Measurements from ENCODE around the gene NTRK1. TPM values are rescaled to one million over a fixed set of nuclear protein-coding genes. Genes with fewer than 3 reads are reported as not detected.

Gene NTRK1
- total and polyA plus RNA-seq, 2 of the 13 experiments (the other 11 are each of a cell fraction or from before 2014, with no cell fraction given) = not detected

DNA sequence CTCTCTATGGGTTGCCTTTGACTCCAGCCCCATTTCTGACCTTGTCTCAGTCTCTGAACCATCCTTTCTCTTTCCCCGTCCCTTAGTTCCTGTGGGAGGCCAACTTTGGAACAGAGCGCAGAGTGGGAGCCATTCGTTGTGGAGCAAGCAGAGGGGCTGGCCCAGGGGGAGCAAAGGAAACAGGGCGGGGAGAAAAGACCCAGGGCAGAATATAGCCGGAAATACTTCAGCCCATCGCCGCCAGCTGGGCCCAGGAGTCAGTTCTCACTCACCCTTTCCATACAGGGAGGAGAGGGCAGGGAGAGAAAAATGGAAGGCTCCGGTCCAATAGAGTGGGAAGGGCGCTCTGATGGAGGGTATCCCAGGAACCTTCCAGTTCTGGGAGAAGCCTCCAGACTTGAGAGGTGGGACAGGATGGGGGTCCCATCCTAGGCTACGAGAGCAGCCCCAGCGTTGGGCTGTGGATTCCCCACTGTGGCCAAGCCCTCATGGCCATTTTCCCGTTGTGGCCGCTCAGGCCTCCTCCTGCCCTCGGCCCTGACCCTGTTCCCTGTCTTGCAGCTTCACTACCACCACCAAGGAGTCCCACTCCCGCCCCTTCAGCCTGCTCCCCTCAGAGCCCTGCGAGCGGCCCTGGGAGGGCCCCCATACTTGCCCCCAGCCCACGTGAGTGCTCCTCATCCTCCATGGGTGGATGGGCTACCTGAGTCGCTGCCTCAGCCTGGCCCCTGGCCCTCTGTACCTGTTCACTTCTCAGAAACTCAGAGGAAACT, 43.7 kb downstream of the NTRK1 start:
- peaks cover 15% of the 10 kb centered on the region for H3K4me1 ChIP-seq (ENCODE audit: insufficient read depth, low read length)
- H3K4me2 ChIP-seq (ENCODE audit: low read depth, low read length) = no peak overlapping the region
- no peaks in the 10 kb centered on the region for H3K79me2 ChIP-seq (ENCODE audit: insufficient read depth, low read length)
- BruUV-seq (replicated peaks) = no TSS peak
- H3K4me3 ChIP-seq (replicated peaks in 1 of 3; ENCODE audit: insufficient read depth in 1 of 3, low read depth in 2 of 3, low read length in 3 of 3) = no peak overlapping the region
- DNase-seq (ENCODE audit: low spot score) = no peak
- ChIA-PET CTCF (ENCODE audit: low intra/inter-chr PET ratio, low total read pairs) (no interaction called here), POLR2A (no interaction called here)
- no peak overlapping the region for H3K27ac ChIP-seq (ENCODE audit: extremely low read length, insufficient read depth, low read length)
- no peaks in the 10 kb centered on the region for H3K9me3 ChIP-seq (ENCODE audit: low read length)
- no peak for ATAC-seq
- intact Hi-C loops (cut with micrococcal nuclease; ENCODE audit: unreplicated experiment) (no loop called here), in situ Hi-C loops (cut with HindIII; ENCODE audit: extremely low pct_ligation_motif_present, low pct_unique_long_range_greater_than_20kb) (no loop called here)
- 22% methylated on average over 17 of the region's 19 CpGs for WGBS (ENCODE audit: low lambda C conversion rate)
- H3K9ac ChIP-seq (ENCODE audit: insufficient read depth, low read depth, low read length) = no peak overlapping the region
- TF ChIP-seq KLF12 (CRISPR knock-in tag; IDR thresholded peaks at IDR 0.05; ENCODE audit: borderline replicate concordance) (no peak), SALL1 (CRISPR knock-in tag; IDR thresholded peaks at IDR 0.05) (no peak), MEF2D (CRISPR knock-in tag; IDR thresholded peaks at IDR 0.05) (no peak), ZFP37 (CRISPR knock-in tag; IDR thresholded peaks at IDR 0.05; ENCODE audit: borderline replicate concordance) (no peak), ZNF567 (CRISPR knock-in tag; IDR thresholded peaks at IDR 0.05; ENCODE audit: borderline replicate concordance) (no peak), SNAPC2 (CRISPR knock-in tag; IDR thresholded peaks at IDR 0.05) (no peak), BRD4 (CRISPR knock-in tag; IDR thresholded peaks at IDR 0.05) (no peak), ZNF274 (CRISPR knock-in tag; IDR thresholded peaks at IDR 0.05) (no peak), HIVEP1 (CRISPR knock-in tag; IDR thresholded peaks at IDR 0.05) (no peak), KLF15 (CRISPR knock-in tag; IDR thresholded peaks at IDR 0.05; ENCODE audit: borderline replicate concordance) (no peak)
- TF ChIP-seq, protein P1, sequence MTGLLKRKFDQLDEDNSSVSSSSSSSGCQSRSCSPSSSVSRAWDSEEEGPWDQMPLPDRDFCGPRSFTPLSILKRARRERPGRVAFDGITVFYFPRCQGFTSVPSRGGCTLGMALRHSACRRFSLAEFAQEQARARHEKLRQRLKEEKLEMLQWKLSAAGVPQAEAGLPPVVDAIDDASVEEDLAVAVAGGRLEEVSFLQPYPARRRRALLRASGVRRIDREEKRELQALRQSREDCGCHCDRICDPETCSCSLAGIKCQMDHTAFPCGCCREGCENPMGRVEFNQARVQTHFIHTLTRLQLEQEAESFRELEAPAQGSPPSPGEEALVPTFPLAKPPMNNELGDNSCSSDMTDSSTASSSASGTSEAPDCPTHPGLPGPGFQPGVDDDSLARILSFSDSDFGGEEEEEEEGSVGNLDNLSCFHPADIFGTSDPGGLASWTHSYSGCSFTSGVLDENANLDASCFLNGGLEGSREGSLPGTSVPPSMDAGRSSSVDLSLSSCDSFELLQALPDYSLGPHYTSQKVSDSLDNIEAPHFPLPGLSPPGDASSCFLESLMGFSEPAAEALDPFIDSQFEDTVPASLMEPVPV (CRISPR knock-in tag; IDR thresholded peaks at IDR 0.05) = no peak
- TF ChIP-seq, protein P2, sequence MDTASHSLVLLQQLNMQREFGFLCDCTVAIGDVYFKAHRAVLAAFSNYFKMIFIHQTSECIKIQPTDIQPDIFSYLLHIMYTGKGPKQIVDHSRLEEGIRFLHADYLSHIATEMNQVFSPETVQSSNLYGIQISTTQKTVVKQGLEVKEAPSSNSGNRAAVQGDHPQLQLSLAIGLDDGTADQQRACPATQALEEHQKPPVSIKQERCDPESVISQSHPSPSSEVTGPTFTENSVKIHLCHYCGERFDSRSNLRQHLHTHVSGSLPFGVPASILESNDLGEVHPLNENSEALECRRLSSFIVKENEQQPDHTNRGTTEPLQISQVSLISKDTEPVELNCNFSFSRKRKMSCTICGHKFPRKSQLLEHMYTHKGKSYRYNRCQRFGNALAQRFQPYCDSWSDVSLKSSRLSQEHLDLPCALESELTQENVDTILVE (CRISPR knock-in tag; IDR thresholded peaks at IDR 0.05) = no peak
- TF ChIP-seq, protein P3, sequence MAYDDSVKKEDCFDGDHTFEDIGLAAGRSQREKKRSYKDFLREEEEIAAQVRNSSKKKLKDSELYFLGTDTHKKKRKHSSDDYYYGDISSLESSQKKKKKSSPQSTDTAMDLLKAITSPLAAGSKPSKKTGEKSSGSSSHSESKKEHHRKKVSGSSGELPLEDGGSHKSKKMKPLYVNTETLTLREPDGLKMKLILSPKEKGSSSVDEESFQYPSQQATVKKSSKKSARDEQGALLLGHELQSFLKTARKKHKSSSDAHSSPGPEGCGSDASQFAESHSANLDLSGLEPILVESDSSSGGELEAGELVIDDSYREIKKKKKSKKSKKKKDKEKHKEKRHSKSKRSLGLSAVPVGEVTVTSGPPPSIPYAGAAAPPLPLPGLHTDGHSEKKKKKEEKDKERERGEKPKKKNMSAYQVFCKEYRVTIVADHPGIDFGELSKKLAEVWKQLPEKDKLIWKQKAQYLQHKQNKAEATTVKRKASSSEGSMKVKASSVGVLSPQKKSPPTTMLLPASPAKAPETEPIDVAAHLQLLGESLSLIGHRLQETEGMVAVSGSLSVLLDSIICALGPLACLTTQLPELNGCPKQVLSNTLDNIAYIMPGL (CRISPR knock-in tag; IDR thresholded peaks at IDR 0.05; ENCODE audit: borderline replicate concordance in 1 of 2, low read depth in 1 of 2) = no peak
- TF ChIP-seq, protein P4, sequence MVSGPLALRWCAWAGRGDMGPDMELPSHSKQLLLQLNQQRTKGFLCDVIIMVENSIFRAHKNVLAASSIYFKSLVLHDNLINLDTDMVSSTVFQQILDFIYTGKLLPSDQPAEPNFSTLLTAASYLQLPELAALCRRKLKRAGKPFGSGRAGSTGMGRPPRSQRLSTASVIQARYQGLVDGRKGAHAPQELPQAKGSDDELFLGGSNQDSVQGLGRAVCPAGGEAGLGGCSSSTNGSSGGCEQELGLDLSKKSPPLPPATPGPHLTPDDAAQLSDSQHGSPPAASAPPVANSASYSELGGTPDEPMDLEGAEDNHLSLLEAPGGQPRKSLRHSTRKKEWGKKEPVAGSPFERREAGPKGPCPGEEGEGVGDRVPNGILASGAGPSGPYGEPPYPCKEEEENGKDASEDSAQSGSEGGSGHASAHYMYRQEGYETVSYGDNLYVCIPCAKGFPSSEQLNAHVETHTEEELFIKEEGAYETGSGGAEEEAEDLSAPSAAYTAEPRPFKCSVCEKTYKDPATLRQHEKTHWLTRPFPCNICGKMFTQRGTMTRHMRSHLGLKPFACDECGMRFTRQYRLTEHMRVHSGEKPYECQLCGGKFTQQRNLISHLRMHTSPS (CRISPR knock-in tag; IDR thresholded peaks at IDR 0.05; ENCODE audit: low read depth) = no peak
- peaks cover 10 to 93% of the 10 kb centered on the region in 2 experiments for H3K27me3 ChIP-seq (ENCODE audit: control insufficient read depth in 1 of 2, insufficient read depth in 2 of 2, low read length in 2 of 2)
- no peaks in the 10 kb centered on the region for H3K36me3 ChIP-seq (replicated peaks in 1 of 2; ENCODE audit: control insufficient read depth in 1 of 2, insufficient read depth in 2 of 2, low read length in 2 of 2)
- no peaks in the 10 kb centered on the region for H4K20me1 ChIP-seq (ENCODE audit: insufficient read depth, low read length)
- H2AFZ ChIP-seq (ENCODE audit: low read length) = no peak overlapping the region
- no peak for FAIRE-seq

All from HepG2 (cell line).